Measurements from ENCODE around the gene H6PD. TPM values are rescaled to one million over a fixed set of nuclear protein-coding genes. Genes with fewer than 3 reads are reported as not detected.
A peak's percentile ranks its signal among the peaks of the same experiment; 100 is the strongest.
"Not testable (repeated sequence)": the region's sequence is repeated elsewhere in the genome, so short reads cannot be mapped to it uniquely, and the experiment has no call there.

The H6PD gene
- total and polyA plus RNA-seq, 2 donors from 2014 or later, result 5.7 to 64.3 TPM

DNA sequence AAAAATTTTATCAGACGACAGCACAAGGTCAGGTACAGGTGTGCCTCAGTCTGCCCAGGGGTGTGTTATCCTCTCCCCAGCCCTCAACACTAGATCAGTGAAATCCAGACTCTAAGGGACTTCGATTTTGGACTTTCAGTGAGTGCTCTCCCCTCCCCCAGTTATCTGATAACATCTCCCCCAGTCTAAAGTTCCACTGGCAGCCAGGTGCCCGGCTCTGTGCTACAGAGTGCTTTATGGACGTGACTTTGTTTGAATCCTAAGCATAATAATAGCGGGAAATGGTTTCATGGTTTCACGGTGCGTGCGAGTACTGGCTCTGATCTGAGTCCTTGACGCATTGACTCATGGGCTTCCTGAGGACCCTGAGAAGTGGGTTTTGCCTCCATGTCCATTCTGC is 61.3 kb downstream of the H6PD start:
- Histone ChIP-seq H3K4me3 (ENCODE audit: low read length in 3 of 3) (no peak overlapping the region), H3K9me3 (ENCODE audit: control insufficient read depth in 2 of 3, insufficient read depth in 1 of 3, low read length in 3 of 3) (peaks cover 0 to 1% (median 0%) of the 10 kb centered on the region in 3 donors), H3K9ac (ENCODE audit: low read length in 3 of 3) (no peak overlapping the region), H3K27ac (ENCODE audit: low read depth in 2 of 2, low read length in 2 of 2) (no peak overlapping the region), H3K36me3 (ENCODE audit: control insufficient read depth in 2 of 3, insufficient read depth in 3 of 3, low read length in 3 of 3) (peaks cover 0 to 3% (median 2%) of the 10 kb centered on the region in 3 donors), H3K4me1 (ENCODE audit: control insufficient read depth in 2 of 3, insufficient read depth in 2 of 3, low read depth in 1 of 3, low read length in 3 of 3) (peaks cover 0 to 14% (median 5%) of the 10 kb centered on the region in 3 donors), H3K27me3 (ENCODE audit: control insufficient read depth, insufficient read depth, low read length) (no peaks in the 10 kb centered on the region)
- no peak for TF ChIP-seq CTCF (IDR thresholded peaks at IDR 0.05; ENCODE audit: borderline replicate concordance, extremely low read depth, insufficient read depth)
- FAIRE-seq, result no peak
- no peak for DNase-seq
- intact Hi-C loops (cut with DNase I), result no loop called here

GRCh38 chr1:9296850-9297249 is 62.3 kb downstream of the H6PD start:
- Histone ChIP-seq H3K9ac (ENCODE audit: low read length in 3 of 3) (no peak overlapping the region), H3K4me3 (ENCODE audit: low read length in 3 of 3) (no peak overlapping the region), H3K27me3 (ENCODE audit: control insufficient read depth, insufficient read depth, low read length) (no peaks in the 10 kb centered on the region), H3K9me3 (ENCODE audit: control insufficient read depth in 2 of 3, insufficient read depth in 1 of 3, low read length in 3 of 3) (peaks cover 0 to 1% (median 0%) of the 10 kb centered on the region in 3 donors), H3K4me1 (ENCODE audit: control insufficient read depth in 2 of 3, insufficient read depth in 2 of 3, low read depth in 1 of 3, low read length in 3 of 3) (peaks cover 0 to 14% (median 5%) of the 10 kb centered on the region in 3 donors), H3K27ac (ENCODE audit: low read depth in 2 of 2, low read length in 2 of 2) (no peak overlapping the region), H3K36me3 (ENCODE audit: control insufficient read depth in 2 of 3, insufficient read depth in 3 of 3, low read length in 3 of 3) (peaks cover 0 to 4% (median 2%) of the 10 kb centered on the region in 3 donors)
- DNase-seq (no peak), FAIRE-seq (no peak)
- intact Hi-C loops (cut with DNase I), result no loop called here
- no peak for TF ChIP-seq CTCF (IDR thresholded peaks at IDR 0.05; ENCODE audit: borderline replicate concordance, extremely low read depth, insufficient read depth)

GRCh38 chr1:9297831-9298230 is 63.3 kb downstream of the H6PD start:
- Histone ChIP-seq H3K9ac (ENCODE audit: low read length in 3 of 3) (no peak overlapping the region), H3K4me3 (ENCODE audit: low read length in 3 of 3) (no peak overlapping the region), H3K36me3 (ENCODE audit: control insufficient read depth in 2 of 3, insufficient read depth in 3 of 3, low read length in 3 of 3) (peaks cover 0 to 4% (median 2%) of the 10 kb centered on the region in 3 donors), H3K9me3 (ENCODE audit: control insufficient read depth in 2 of 3, insufficient read depth in 1 of 3, low read length in 3 of 3) (peaks cover 0 to 1% (median 0%) of the 10 kb centered on the region in 3 donors), H3K27me3 (ENCODE audit: control insufficient read depth, insufficient read depth, low read length) (no peaks in the 10 kb centered on the region), H3K4me1 (ENCODE audit: control insufficient read depth in 2 of 3, insufficient read depth in 2 of 3, low read depth in 1 of 3, low read length in 3 of 3) (peaks cover 5 to 21% (median 6%) of the 10 kb centered on the region in 3 donors), H3K27ac (ENCODE audit: low read depth in 2 of 2, low read length in 2 of 2) (no peak overlapping the region)
- intact Hi-C loops (cut with DNase I), result no loop called here
- peak in 3 of 5 donors; percentile 63 to 75 (median 75) for DNase-seq
- no peak for FAIRE-seq
- TF ChIP-seq CTCF (IDR thresholded peaks at IDR 0.05; ENCODE audit: borderline replicate concordance, extremely low read depth, insufficient read depth), result no peak

GRCh38 chr1:9298282-9298681 is 63.7 kb downstream of the H6PD start:
- FAIRE-seq (no peak), DNase-seq (no peak)
- no peak for TF ChIP-seq CTCF (IDR thresholded peaks at IDR 0.05; ENCODE audit: borderline replicate concordance, extremely low read depth, insufficient read depth)
- no peaks in the 10 kb centered on the region for H3K27me3 ChIP-seq (ENCODE audit: control insufficient read depth, insufficient read depth, low read length)
- H3K4me1 ChIP-seq (ENCODE audit: control insufficient read depth in 2 of 3, insufficient read depth in 2 of 3, low read depth in 1 of 3, low read length in 3 of 3), result peaks cover 8 to 25% (median 10%) of the 10 kb centered on the region in 3 donors
- H3K9me3 ChIP-seq (ENCODE audit: control insufficient read depth in 2 of 3, insufficient read depth in 1 of 3, low read length in 3 of 3), result peaks cover 0 to 1% (median 0%) of the 10 kb centered on the region in 3 donors
- intact Hi-C loops (cut with DNase I), result no loop called here
- peaks cover 0 to 4% (median 2%) of the 10 kb centered on the region in 3 donors for H3K36me3 ChIP-seq (ENCODE audit: control insufficient read depth in 2 of 3, insufficient read depth in 3 of 3, low read length in 3 of 3)
- no peak overlapping the region for H3K9ac ChIP-seq (ENCODE audit: low read length in 3 of 3)
- H3K27ac ChIP-seq (ENCODE audit: low read depth in 2 of 2, low read length in 2 of 2), result no peak overlapping the region
- no peak overlapping the region for H3K4me3 ChIP-seq (ENCODE audit: low read length in 3 of 3)

DNA sequence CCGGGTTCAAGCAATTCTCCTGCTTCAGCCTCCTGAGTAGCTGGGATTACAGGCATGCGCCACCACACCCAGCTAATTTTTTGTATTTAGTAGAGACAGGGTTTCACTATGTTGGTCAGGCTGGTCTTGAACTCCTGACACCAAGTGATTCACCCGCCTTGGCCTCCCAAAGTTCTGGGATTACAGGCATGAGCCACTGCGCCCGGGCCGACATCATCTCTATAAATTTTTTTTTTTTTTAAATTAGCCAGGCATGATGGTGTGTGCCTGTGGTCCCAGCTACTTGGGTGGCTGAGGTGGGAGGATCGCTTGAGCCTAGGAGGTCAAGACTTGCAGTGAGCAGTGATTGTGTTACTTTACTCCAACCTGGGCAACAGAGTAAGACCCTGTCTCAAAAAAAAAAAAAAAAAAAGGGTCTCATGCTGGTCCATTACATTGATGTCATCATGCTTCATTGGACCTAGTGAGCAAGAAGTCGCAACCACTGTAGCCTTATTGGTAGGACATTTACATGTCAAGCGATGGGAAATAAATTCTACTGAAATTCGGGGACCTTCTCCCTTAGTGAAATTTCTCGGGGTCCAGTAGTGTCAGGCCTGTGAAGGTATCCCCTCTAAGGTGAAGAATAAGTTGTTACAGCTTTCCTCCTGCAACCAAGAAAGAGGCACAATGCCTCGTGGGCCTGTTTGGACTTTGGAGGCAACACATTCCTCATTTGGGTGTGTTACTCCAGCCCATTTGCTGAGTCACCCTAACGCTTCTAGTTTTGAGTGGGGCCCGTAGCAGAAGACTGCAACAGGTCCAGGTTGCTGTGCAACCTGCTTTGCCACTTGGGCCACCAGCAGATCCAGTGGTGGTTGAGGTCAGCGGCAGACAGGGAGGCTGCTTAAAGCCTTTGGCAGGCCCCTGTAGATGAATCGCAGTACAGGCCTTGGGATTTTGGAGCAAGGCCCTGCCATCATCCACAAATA is 65.3 kb downstream of the H6PD start:
- FAIRE-seq; H3K9me3 ChIP-seq (ENCODE audit: control insufficient read depth in 2 of 3, insufficient read depth in 1 of 3, low read length in 3 of 3); intact Hi-C loops (cut with DNase I); H3K27me3 ChIP-seq (ENCODE audit: control insufficient read depth, insufficient read depth, low read length); H3K4me3 ChIP-seq (ENCODE audit: low read length in 3 of 3); H3K9ac ChIP-seq (ENCODE audit: low read length in 3 of 3); H3K36me3 ChIP-seq (ENCODE audit: control insufficient read depth in 2 of 3, insufficient read depth in 3 of 3, low read length in 3 of 3); H3K27ac ChIP-seq (ENCODE audit: low read depth in 2 of 2, low read length in 2 of 2): not testable (repeated sequence)
- peak in 1 of 5 donors; percentile 34 for DNase-seq
- H3K4me1 ChIP-seq (ENCODE audit: control insufficient read depth in 2 of 3, insufficient read depth in 2 of 3, low read depth in 1 of 3, low read length in 3 of 3), result peaks cover 7 to 21% (median 16%) of the 10 kb centered on the region in 3 donors
